Measurements from ENCODE around the gene NPHP4. TPM values are rescaled to one million over a fixed set of nuclear protein-coding genes. Genes with fewer than 3 reads are reported as not detected.

Gene NPHP4
- total RNA-seq, 2 donors from 2014 or later: 11.4 to 32.2 TPM

DNA sequence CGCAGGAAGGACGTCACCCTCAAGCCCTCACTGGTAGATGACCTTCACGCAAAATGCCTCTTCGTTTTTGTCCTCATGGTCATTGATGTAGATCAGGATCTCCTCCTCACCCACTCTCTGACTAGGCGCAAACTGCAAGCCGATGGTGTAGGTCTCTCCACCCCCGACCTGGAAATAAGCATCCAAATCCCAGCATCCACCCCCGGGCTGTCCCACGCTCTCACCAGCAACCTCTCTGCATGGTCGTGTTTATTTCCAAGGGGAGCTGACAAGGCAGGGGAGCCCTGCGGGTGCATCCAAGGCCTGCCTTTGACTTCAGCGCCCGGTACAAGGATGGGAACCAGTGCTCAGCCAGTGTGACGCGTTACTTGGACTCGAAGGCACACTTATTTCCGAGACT is 129.0 kb downstream of the NPHP4 start:
- no peaks in the 10 kb centered on the region for H3K9me3 ChIP-seq
- H3K36me3 ChIP-seq: no peaks in the 10 kb centered on the region
- WGBS: 93% methylated on average over 17 of the region's 17 CpGs
- no peak for DNase-seq (ENCODE audit: low spot score)
- TF ChIP-seq POLR2AphosphoS5 (IDR thresholded peaks at IDR 0.05) (no peak), POLR2A (IDR thresholded peaks at IDR 0.05) (no peak)
- TF ChIP-seq, protein P1, sequence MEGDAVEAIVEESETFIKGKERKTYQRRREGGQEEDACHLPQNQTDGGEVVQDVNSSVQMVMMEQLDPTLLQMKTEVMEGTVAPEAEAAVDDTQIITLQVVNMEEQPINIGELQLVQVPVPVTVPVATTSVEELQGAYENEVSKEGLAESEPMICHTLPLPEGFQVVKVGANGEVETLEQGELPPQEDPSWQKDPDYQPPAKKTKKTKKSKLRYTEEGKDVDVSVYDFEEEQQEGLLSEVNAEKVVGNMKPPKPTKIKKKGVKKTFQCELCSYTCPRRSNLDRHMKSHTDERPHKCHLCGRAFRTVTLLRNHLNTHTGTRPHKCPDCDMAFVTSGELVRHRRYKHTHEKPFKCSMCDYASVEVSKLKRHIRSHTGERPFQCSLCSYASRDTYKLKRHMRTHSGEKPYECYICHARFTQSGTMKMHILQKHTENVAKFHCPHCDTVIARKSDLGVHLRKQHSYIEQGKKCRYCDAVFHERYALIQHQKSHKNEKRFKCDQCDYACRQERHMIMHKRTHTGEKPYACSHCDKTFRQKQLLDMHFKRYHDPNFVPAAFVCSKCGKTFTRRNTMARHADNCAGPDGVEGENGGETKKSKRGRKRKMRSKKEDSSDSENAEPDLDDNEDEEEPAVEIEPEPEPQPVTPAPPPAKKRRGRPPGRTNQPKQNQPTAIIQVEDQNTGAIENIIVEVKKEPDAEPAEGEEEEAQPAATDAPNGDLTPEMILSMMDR (IDR thresholded peaks at IDR 0.05): no peak
- intact Hi-C loops (cut with DNase I): no loop called here
- H3K27ac ChIP-seq: no peak overlapping the region
- H3K4me3 ChIP-seq: no peak overlapping the region
- no peaks in the 10 kb centered on the region for H3K4me1 ChIP-seq (replicated peaks)
- H3K27me3 ChIP-seq (replicated peaks; ENCODE audit: insufficient read depth): no peaks in the 10 kb centered on the region

DNA sequence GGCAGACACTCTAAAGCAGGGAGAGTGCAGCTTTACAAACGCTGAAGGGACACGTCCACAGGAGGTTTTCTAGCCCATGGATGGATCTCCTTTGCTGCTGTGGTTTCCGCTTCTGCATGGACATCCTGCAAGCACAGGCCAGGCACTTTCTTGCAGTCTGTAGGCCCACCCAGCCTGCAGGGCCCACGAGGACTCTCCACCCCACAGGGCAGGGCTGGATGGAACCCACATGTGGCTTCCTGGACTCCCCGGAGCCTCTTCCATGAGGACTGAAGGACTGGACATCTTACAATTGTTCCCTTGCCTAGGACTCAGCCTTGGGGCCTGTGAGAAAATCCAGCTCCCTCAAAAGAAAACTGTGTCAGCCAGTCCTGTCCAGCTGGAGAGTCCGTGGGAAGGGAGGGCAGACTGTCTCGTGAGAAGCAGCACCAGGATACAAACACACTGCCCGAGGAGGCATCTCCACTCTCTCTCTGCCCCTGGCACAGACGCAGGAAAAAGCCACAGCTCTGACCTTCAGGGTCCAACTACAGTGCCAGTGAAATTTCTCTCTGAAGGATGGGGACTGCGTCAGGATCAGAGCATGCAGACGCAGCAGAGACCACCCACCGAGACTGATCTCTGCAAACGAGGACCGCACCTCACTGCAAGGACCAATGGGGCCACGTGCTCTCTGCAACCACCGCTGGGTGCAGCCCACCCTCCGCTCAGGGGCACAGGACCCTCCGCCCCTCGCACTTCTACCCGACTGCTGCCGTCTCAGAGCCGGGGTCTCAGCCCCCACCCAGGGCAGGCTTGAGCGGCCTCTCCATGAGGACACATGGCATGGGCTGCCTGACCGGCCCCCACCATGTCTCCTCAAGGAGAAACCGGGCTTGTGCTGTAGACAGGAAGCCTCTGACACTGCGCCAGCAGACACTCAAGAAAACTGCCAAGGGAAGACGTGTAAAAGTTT is 130.1 kb downstream of the NPHP4 start:
- intact Hi-C loops (cut with DNase I): no loop called here
- no peaks in the 10 kb centered on the region for H3K27me3 ChIP-seq (replicated peaks; ENCODE audit: insufficient read depth)
- TF ChIP-seq POLR2A (IDR thresholded peaks at IDR 0.05) (no peak), POLR2AphosphoS5 (IDR thresholded peaks at IDR 0.05) (no peak)
- TF ChIP-seq, protein P1 (IDR thresholded peaks at IDR 0.05): no peak
- H3K36me3 ChIP-seq: no peaks in the 10 kb centered on the region
- no peak for DNase-seq (ENCODE audit: low spot score)
- H3K4me3 ChIP-seq: no peak overlapping the region
- no peaks in the 10 kb centered on the region for H3K9me3 ChIP-seq
- no peak overlapping the region for H3K27ac ChIP-seq
- no peaks in the 10 kb centered on the region for H3K4me1 ChIP-seq (replicated peaks)
- 83% methylated on average over 19 of the region's 27 CpGs for WGBS

DNA sequence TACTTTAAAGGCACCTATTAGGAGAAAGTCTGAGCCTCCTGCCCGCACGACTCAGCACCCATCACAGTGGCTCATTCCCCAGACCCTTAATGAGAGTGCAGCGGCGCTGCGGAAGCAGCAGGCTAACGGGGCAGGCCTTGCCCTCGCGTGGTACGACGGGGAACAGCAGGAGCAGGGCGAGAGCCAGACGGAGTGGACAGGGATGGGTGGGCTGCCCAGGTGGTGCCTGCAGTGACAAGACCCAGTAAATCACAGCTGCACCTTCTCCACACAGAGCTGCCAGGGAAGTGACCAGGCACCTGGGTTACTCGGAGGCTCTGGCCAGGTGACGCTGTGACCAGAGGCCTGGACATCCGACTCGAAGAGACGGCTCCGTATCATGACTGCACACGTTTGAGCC is 131.9 kb downstream of the NPHP4 start:
- Histone ChIP-seq H3K27me3 (replicated peaks; ENCODE audit: insufficient read depth) (no peaks in the 10 kb centered on the region), H3K4me1 (replicated peaks) (no peaks in the 10 kb centered on the region), H3K4me3 (no peak overlapping the region), H3K27ac (no peak overlapping the region), H3K9me3 (no peaks in the 10 kb centered on the region), H3K36me3 (no peaks in the 10 kb centered on the region)
- 71% methylated on average over 19 of the region's 19 CpGs for WGBS
- no peak for DNase-seq (ENCODE audit: low spot score)
- TF ChIP-seq POLR2A (IDR thresholded peaks at IDR 0.05): no peak
- TF ChIP-seq, protein P1 (IDR thresholded peaks at IDR 0.05): no peak
- TF ChIP-seq POLR2AphosphoS5 (IDR thresholded peaks at IDR 0.05): no peak
- intact Hi-C loops (cut with DNase I): no loop called here

DNA sequence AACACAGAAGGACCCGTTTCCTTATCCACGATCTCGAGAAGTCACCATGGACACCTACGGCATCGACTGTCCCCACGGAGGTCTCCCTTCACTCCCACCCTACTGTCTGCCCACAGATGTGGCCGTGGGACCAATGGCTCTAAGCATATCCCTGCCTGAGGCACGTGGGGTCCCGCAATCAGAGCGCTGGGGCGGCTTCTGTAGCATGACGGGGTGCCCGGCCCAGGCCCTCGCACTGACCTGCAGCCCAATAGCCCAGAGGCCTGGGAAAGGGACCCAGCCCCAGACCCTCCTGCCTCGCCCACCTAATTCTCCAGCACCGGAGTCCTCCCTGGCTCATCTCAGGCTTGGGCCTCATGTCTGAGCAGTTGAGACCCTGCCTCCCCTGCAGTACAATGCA is 132.5 kb downstream of the NPHP4 start:
- Histone ChIP-seq H3K27ac (no peak overlapping the region), H3K9me3 (no peaks in the 10 kb centered on the region), H3K4me1 (replicated peaks) (no peaks in the 10 kb centered on the region), H3K4me3 (no peak overlapping the region), H3K36me3 (no peaks in the 10 kb centered on the region), H3K27me3 (replicated peaks; ENCODE audit: insufficient read depth) (no peaks in the 10 kb centered on the region)
- TF ChIP-seq, protein P1 (IDR thresholded peaks at IDR 0.05): no peak
- TF ChIP-seq POLR2AphosphoS5 (IDR thresholded peaks at IDR 0.05) (no peak), POLR2A (IDR thresholded peaks at IDR 0.05) (no peak)
- DNase-seq (ENCODE audit: low spot score): no peak
- intact Hi-C loops (cut with DNase I): no loop called here
- 91% methylated on average over 16 of the region's 16 CpGs for whole genome bisulfite sequencing
